ENCODE measurements around the gene IZUMO1.

IZUMO1 gene

GRCh38 chr19:48741129-48741999 lies 5.3 kb downstream of the IZUMO1 start:
- Histone ChIP-seq H2AFZ (ENCODE audit: low read length) (no peak overlapping the region), H3K9me3 (ENCODE audit: insufficient read depth, low read depth, low read length) (no peaks in the 10 kb centered on the region), H3K36me3 (ENCODE audit: insufficient read depth, low read length) (no peaks in the 10 kb centered on the region), H3K4me2 (ENCODE audit: low read depth, low read length, poor library complexity, severe bottlenecking) (no peak overlapping the region), H3K9me2 (replicated peaks; ENCODE audit: low read depth, low read length) (no peaks in the 10 kb centered on the region), H3K9ac (ENCODE audit: low read depth, low read length, poor library complexity, severe bottlenecking) (no peak overlapping the region), H3K4me1 (ENCODE audit: insufficient read depth, low read length, poor library complexity, severe bottlenecking) (peaks cover 21% of the 10 kb centered on the region), H3F3A (ENCODE audit: low read depth) (no peaks in the 10 kb centered on the region), H3K79me2 (ENCODE audit: insufficient read depth, low read length) (no peaks in the 10 kb centered on the region), H3K27me3 (ENCODE audit: insufficient read depth, low read length, poor library complexity, severe bottlenecking) (no peaks in the 10 kb centered on the region), H3K4me3 (ENCODE audit: low read length, poor library complexity, severe bottlenecking) (no peak overlapping the region), H4K20me1 (ENCODE audit: insufficient read depth, low read length, poor library complexity, severe bottlenecking) (no peaks in the 10 kb centered on the region)
- TF ChIP-seq EZH2phosphoT487 (IDR thresholded peaks at IDR 0.05; ENCODE audit: borderline replicate concordance) (no peak), CTCF (conservative IDR thresholded peaks at IDR 0.05; ENCODE audit: low read length) (no peak)

- H3K27me3 ChIP-seq (ENCODE audit: insufficient read depth, low read length, poor library complexity, severe bottlenecking): no peaks in the 10 kb centered on the region
- no peaks in the 10 kb centered on the region for H3K79me2 ChIP-seq (ENCODE audit: insufficient read depth, low read length)
- no peak within 1 kb of the TSS for H3K4me3 ChIP-seq (ENCODE audit: low read length, poor library complexity, severe bottlenecking)
- TF ChIP-seq CTCF (conservative IDR thresholded peaks at IDR 0.05; ENCODE audit: low read length): no peak
- no peak for TF ChIP-seq EZH2phosphoT487 (IDR thresholded peaks at IDR 0.05; ENCODE audit: borderline replicate concordance)
- H2AFZ ChIP-seq (ENCODE audit: low read length): no peak within 1 kb of the TSS
- no peaks in the 10 kb centered on the region for H3F3A ChIP-seq (ENCODE audit: low read depth)
- no peaks in the 10 kb centered on the region for H3K9me3 ChIP-seq (ENCODE audit: insufficient read depth, low read depth, low read length)
- H3K4me2 ChIP-seq (ENCODE audit: low read depth, low read length, poor library complexity, severe bottlenecking): no peak within 1 kb of the TSS
- no peaks in the 10 kb centered on the region for H4K20me1 ChIP-seq (ENCODE audit: insufficient read depth, low read length, poor library complexity, severe bottlenecking)
- no peaks in the 10 kb centered on the region for H3K9me2 ChIP-seq (replicated peaks; ENCODE audit: low read depth, low read length)
- H3K4me1 ChIP-seq (ENCODE audit: insufficient read depth, low read length, poor library complexity, severe bottlenecking): peaks cover 21% of the 10 kb centered on the region
- no peak within 1 kb of the TSS for H3K9ac ChIP-seq (ENCODE audit: low read depth, low read length, poor library complexity, severe bottlenecking)
- H3K36me3 ChIP-seq (ENCODE audit: insufficient read depth, low read length): no peaks in the 10 kb centered on the region
Measured at GRCh38 chr19:48740164-48740972, 6.3 kb downstream of the IZUMO1 start, which contains the start of gene RASIP1. Gene RASIP1, minus strand, starts transcription at chr19:48740610. Its CDS starts 328 bp downstream, at chr19:48740282.

DNA sequence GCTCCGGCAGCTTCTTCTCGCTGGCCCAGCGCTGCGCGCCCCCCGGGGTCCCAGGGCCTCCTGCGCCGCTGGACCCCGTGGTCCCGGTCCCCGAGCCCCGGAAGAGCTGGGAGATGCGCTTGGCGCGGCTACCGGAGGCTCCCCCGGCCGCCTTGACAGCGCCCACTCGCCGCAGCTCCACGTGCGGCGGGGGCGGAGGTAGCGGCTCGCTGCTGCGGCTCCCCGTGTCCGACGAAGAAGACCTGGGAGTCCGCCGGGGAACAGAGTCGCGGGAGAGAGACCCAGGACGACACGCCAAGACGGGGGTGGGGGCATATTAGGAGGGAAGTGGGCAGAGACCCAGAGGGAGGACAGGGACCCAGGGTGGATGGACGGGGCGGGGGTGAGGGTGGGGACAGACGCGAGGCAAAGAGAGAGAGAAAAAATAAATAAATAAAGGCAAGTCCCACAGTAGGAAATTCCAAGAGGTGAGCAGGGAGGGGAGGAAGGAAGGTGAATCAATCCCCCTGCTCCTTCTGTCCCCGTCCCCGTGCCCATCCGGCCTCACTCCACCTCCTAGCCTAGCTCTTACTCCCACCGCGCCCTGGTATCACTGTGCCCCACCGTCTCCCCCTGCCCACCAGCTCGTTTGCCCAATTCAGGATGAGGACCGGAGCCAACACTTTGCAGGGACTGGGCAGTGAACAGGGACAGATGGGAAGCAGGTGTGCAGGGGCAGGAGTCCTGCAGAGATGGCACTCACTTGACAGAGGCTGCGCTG lies 7.1 kb downstream of the IZUMO1 start:
- Histone ChIP-seq H4K20me1 (ENCODE audit: insufficient read depth, low read length, poor library complexity, severe bottlenecking) (no peaks in the 10 kb centered on the region), H3F3A (ENCODE audit: low read depth) (no peaks in the 10 kb centered on the region), H3K36me3 (ENCODE audit: insufficient read depth, low read length) (no peaks in the 10 kb centered on the region), H3K79me2 (ENCODE audit: insufficient read depth, low read length) (no peaks in the 10 kb centered on the region), H3K9me2 (replicated peaks; ENCODE audit: low read depth, low read length) (no peaks in the 10 kb centered on the region), H2AFZ (ENCODE audit: low read length) (no peak overlapping the region), H3K4me1 (ENCODE audit: insufficient read depth, low read length, poor library complexity, severe bottlenecking) (peaks cover 19% of the 10 kb centered on the region), H3K4me3 (ENCODE audit: low read length, poor library complexity, severe bottlenecking) (no peak overlapping the region), H3K27me3 (ENCODE audit: insufficient read depth, low read length, poor library complexity, severe bottlenecking) (no peaks in the 10 kb centered on the region), H3K9ac (ENCODE audit: low read depth, low read length, poor library complexity, severe bottlenecking) (no peak overlapping the region), H3K4me2 (ENCODE audit: low read depth, low read length, poor library complexity, severe bottlenecking) (no peak overlapping the region), H3K9me3 (ENCODE audit: insufficient read depth, low read depth, low read length) (no peaks in the 10 kb centered on the region)
- TF ChIP-seq EZH2phosphoT487 (IDR thresholded peaks at IDR 0.05; ENCODE audit: borderline replicate concordance) (no peak), CTCF (conservative IDR thresholded peaks at IDR 0.05; ENCODE audit: low read length) (no peak)

Data from Loucy (cell line).